VCaP (cell line): ENCODE measurements around the gene RBM20.

Experiments
- H3K27ac ChIP-seq: fragments of 450-650 bp; 2 replicates; pipeline ENCODE4 v1.5.1; 2017
- CTCF ChIP-seq: fragments of 450-650 bp; conservative IDR thresholded peaks from 2 replicates; pipeline ENCODE4 v1.5.1; 2017; ENCODE audit warnings: mild to moderate bottlenecking, moderate library complexity

The RBM20 gene

GRCh38 chr10:110840923-110841428, 196.8 kb downstream of the RBM20 start:
- no peak overlapping the region for H3K27ac ChIP-seq

GRCh38 chr10:110841767-110842267, 197.7 kb downstream of the RBM20 start:
- no peak overlapping the region for H3K27ac ChIP-seq
- TF ChIP-seq CTCF: no peak

More at GRCh38 chr10:110840923-110841428, 196.8 kb downstream of the RBM20 start:
- no peak for TF ChIP-seq CTCF

GRCh38 chr10:110842326-110842904, 198.3 kb downstream of the RBM20 start:
- no peak for TF ChIP-seq CTCF
- no peak overlapping the region; the same call in 1 of the 2 replicates for H3K27ac ChIP-seq

GRCh38 chr10:110843031-110843430, 198.9 kb downstream of the RBM20 start:
- no peak overlapping the region; the same call in 1 of the 2 replicates for H3K27ac ChIP-seq
- TF ChIP-seq CTCF: no peak

GRCh38 chr10:110843796-110844616, 199.9 kb downstream of the RBM20 start:
- H3K27ac ChIP-seq: peak overlapping the region; percentile 94
- no peak for TF ChIP-seq CTCF

GRCh38 chr10:110844617-110844881, 200.4 kb downstream of the RBM20 start:
- peak overlapping the region; percentile 94 for H3K27ac ChIP-seq
- TF ChIP-seq CTCF: no peak

GRCh38 chr10:110845192-110845755, 201.1 kb downstream of the RBM20 start:
- no peak for TF ChIP-seq CTCF
- peak overlapping the region; percentile 94 for H3K27ac ChIP-seq
